ENCODE measurements around the gene MDC1.

MDC1 gene

GRCh38 chr6:30682143-30683117, 34.7 kb downstream of the MDC1 start:
- H3K27ac ChIP-seq (replicated peaks; ENCODE audit: low read length), result peak overlapping the region; percentile 52
- H3K27me3 ChIP-seq (ENCODE audit: control insufficient read depth in 3 of 3, insufficient read depth in 3 of 3, low read depth in 1 of 3, low read length in 3 of 3), result no peaks in the 10 kb centered on the region
- H2BK5ac ChIP-seq (ENCODE audit: low read length), result no peak overlapping the region
- H3K14ac ChIP-seq (ENCODE audit: low read length), result no peak overlapping the region
- no peak overlapping the region for H2AK5ac ChIP-seq (ENCODE audit: low read depth, low read length)
- H3K36me3 ChIP-seq (replicated peaks in 1 of 2; ENCODE audit: control insufficient read depth in 2 of 2, insufficient read depth in 2 of 2, low read length in 2 of 2), result peaks cover 8 to 59% of the 10 kb centered on the region in 2 donors
- no peaks in the 10 kb centered on the region for H3K9me3 ChIP-seq (replicated peaks in 1 of 2; ENCODE audit: control insufficient read depth in 2 of 2, insufficient read depth in 1 of 2, low read depth in 1 of 2, low read length in 2 of 2)
- WGBS, 2 donors (ENCODE audit: extremely low coverage in 2 of 2, insufficient read length in 2 of 2, insufficient replicate concordance in 1 of 2), result no CpG with 5 or more reads among the region's 11 CpGs
- no peak for DNase-seq (ENCODE audit: low spot score)
- no peak overlapping the region for H2BK15ac ChIP-seq (ENCODE audit: low read length)
- no peak overlapping the region for H3K9ac ChIP-seq (ENCODE audit: low read depth, low read length, poor library complexity)
- H2BK12ac ChIP-seq (ENCODE audit: low read length), result no peak overlapping the region
- H3K79me1 ChIP-seq (ENCODE audit: low read depth, low read length), result peaks cover 3% of the 10 kb centered on the region
- H3K4me3 ChIP-seq (ENCODE audit: low read length in 2 of 2), result peak overlapping the region; percentile 9 to 83
- no peak overlapping the region for H4K91ac ChIP-seq (ENCODE audit: low read depth, low read length, poor library complexity)
- H3K4ac ChIP-seq (ENCODE audit: low read length), result no peak overlapping the region
- peaks cover 43 to 44% of the 10 kb centered on the region in 2 donors for H3K4me1 ChIP-seq (ENCODE audit: control insufficient read depth in 2 of 2, insufficient read depth in 1 of 2, low read depth in 1 of 2, low read length in 2 of 2)
- H2AFZ ChIP-seq (ENCODE audit: low read length), result no peak overlapping the region
- H2BK120ac ChIP-seq (ENCODE audit: low read depth, low read length), result no peak overlapping the region
- H4K8ac ChIP-seq (ENCODE audit: low read depth, low read length), result no peak overlapping the region
- peak overlapping the region; percentile 53 for H3K18ac ChIP-seq (ENCODE audit: low read length)
- peak overlapping the region; percentile 56 for H3K23ac ChIP-seq (ENCODE audit: low read depth, low read length, poor library complexity)
- H3K4me2 ChIP-seq (ENCODE audit: insufficient read depth, low read length, poor library complexity, severe bottlenecking), result peak overlapping the region; percentile 56

- H2BK15ac ChIP-seq (ENCODE audit: low read length), result no peak overlapping the region
- no peak overlapping the region for H3K27ac ChIP-seq (replicated peaks; ENCODE audit: low read length)
- no peak overlapping the region for H3K18ac ChIP-seq (ENCODE audit: low read length)
- no peak overlapping the region for H3K23ac ChIP-seq (ENCODE audit: low read depth, low read length, poor library complexity)
- no peak overlapping the region for H3K14ac ChIP-seq (ENCODE audit: low read length)
- peaks cover 14 to 66% of the 10 kb centered on the region in 2 donors for H3K36me3 ChIP-seq (replicated peaks in 1 of 2; ENCODE audit: control insufficient read depth in 2 of 2, insufficient read depth in 2 of 2, low read length in 2 of 2)
- H2BK120ac ChIP-seq (ENCODE audit: low read depth, low read length), result no peak overlapping the region
- no peaks in the 10 kb centered on the region for H3K9me3 ChIP-seq (replicated peaks in 1 of 2; ENCODE audit: control insufficient read depth in 2 of 2, insufficient read depth in 1 of 2, low read depth in 1 of 2, low read length in 2 of 2)
- no peak overlapping the region for H3K4me2 ChIP-seq (ENCODE audit: insufficient read depth, low read length, poor library complexity, severe bottlenecking)
- no peak overlapping the region for H2AK5ac ChIP-seq (ENCODE audit: low read depth, low read length)
- no peak overlapping the region for H2AFZ ChIP-seq (ENCODE audit: low read length)
- no peak overlapping the region for H3K9ac ChIP-seq (ENCODE audit: low read depth, low read length, poor library complexity)
- no CpG with 5 or more reads among the region's 4 CpGs for WGBS, 2 donors (ENCODE audit: extremely low coverage in 2 of 2, insufficient read length in 2 of 2, insufficient replicate concordance in 1 of 2)
- no peaks in the 10 kb centered on the region for H3K27me3 ChIP-seq (ENCODE audit: control insufficient read depth in 3 of 3, insufficient read depth in 3 of 3, low read depth in 1 of 3, low read length in 3 of 3)
- H3K79me1 ChIP-seq (ENCODE audit: low read depth, low read length), result peaks cover 3% of the 10 kb centered on the region
- no peak overlapping the region for H2BK12ac ChIP-seq (ENCODE audit: low read length)
- H3K4me1 ChIP-seq (ENCODE audit: control insufficient read depth in 2 of 2, insufficient read depth in 1 of 2, low read depth in 1 of 2, low read length in 2 of 2), result peaks cover 43 to 44% of the 10 kb centered on the region in 2 donors
- no peak overlapping the region for H2BK5ac ChIP-seq (ENCODE audit: low read length)
- H3K4me3 ChIP-seq (ENCODE audit: low read length in 2 of 2), result no peak overlapping the region
- no peak overlapping the region for H4K91ac ChIP-seq (ENCODE audit: low read depth, low read length, poor library complexity)
- no peak overlapping the region for H4K8ac ChIP-seq (ENCODE audit: low read depth, low read length)
- H3K4ac ChIP-seq (ENCODE audit: low read length), result no peak overlapping the region
- DNase-seq (ENCODE audit: low spot score), result no peak
Measured at GRCh38 chr6:30681766-30682142, 35.3 kb downstream of the MDC1 start.

GRCh38 chr6:30679765-30680535, 37.1 kb downstream of the MDC1 start:
- H2BK12ac ChIP-seq (ENCODE audit: low read length), result no peak overlapping the region
- peak overlapping the region; percentile 27 for H3K9ac ChIP-seq (ENCODE audit: low read depth, low read length, poor library complexity)
- peak overlapping the region; percentile 29 for H3K18ac ChIP-seq (ENCODE audit: low read length)
- H3K4ac ChIP-seq (ENCODE audit: low read length), result no peak overlapping the region
- WGBS, 2 donors (ENCODE audit: extremely low coverage in 2 of 2, insufficient read length in 2 of 2, insufficient replicate concordance in 1 of 2), result no CpG with 5 or more reads among the region's 7 CpGs
- peak overlapping the region; percentile 19 for H2BK5ac ChIP-seq (ENCODE audit: low read length)
- no peak overlapping the region for H2BK15ac ChIP-seq (ENCODE audit: low read length)
- no peaks in the 10 kb centered on the region for H3K27me3 ChIP-seq (ENCODE audit: control insufficient read depth in 3 of 3, insufficient read depth in 3 of 3, low read depth in 1 of 3, low read length in 3 of 3)
- DNase-seq (ENCODE audit: low spot score), result no peak
- H3K36me3 ChIP-seq (replicated peaks in 1 of 2; ENCODE audit: control insufficient read depth in 2 of 2, insufficient read depth in 2 of 2, low read length in 2 of 2), result peaks cover 23 to 70% of the 10 kb centered on the region in 2 donors
- H3K4me3 ChIP-seq (ENCODE audit: low read length in 2 of 2), result no peak overlapping the region
- no peak overlapping the region for H2BK120ac ChIP-seq (ENCODE audit: low read depth, low read length)
- H2AFZ ChIP-seq (ENCODE audit: low read length), result no peak overlapping the region
- H4K8ac ChIP-seq (ENCODE audit: low read depth, low read length), result no peak overlapping the region
- H2AK5ac ChIP-seq (ENCODE audit: low read depth, low read length), result no peak overlapping the region
- H3K4me2 ChIP-seq (ENCODE audit: insufficient read depth, low read length, poor library complexity, severe bottlenecking), result no peak overlapping the region
- H3K14ac ChIP-seq (ENCODE audit: low read length), result no peak overlapping the region
- peak overlapping the region; percentile 10 for H3K27ac ChIP-seq (replicated peaks; ENCODE audit: low read length)
- H3K79me1 ChIP-seq (ENCODE audit: low read depth, low read length), result no peaks in the 10 kb centered on the region
- no peak overlapping the region for H3K23ac ChIP-seq (ENCODE audit: low read depth, low read length, poor library complexity)
- H3K9me3 ChIP-seq (replicated peaks in 1 of 2; ENCODE audit: control insufficient read depth in 2 of 2, insufficient read depth in 1 of 2, low read depth in 1 of 2, low read length in 2 of 2), result no peaks in the 10 kb centered on the region
- peaks cover 30 to 35% of the 10 kb centered on the region in 2 donors for H3K4me1 ChIP-seq (ENCODE audit: control insufficient read depth in 2 of 2, insufficient read depth in 1 of 2, low read depth in 1 of 2, low read length in 2 of 2)
- no peak overlapping the region for H4K91ac ChIP-seq (ENCODE audit: low read depth, low read length, poor library complexity)
